Renal pelvis (tissue), 4 donors: ENCODE measurements around the gene LILRA1. TPM values are rescaled to one million over a fixed set of nuclear protein-coding genes. Genes with fewer than 3 reads are reported as not detected.
"Not testable (repeated sequence)": the region's sequence is repeated elsewhere in the genome, so short reads cannot be mapped to it uniquely, and the experiment has no call there.

Experiments
- DNase-seq: peaks from one replicate; pipeline ENCODE4 v3.0.0-alpha.2; 2013
- polyA plus RNA-seq, 3 donors: library from polyadenylated mRNA; unstranded; fragments of 120-200 nt; gene quantifications; one replicate each; pipeline ENCODE4 v1.2.1, GENCODE V29; 2013; ENCODE audit not compliant: insufficient read length in 3 of 3

The LILRA1 gene
- polyA plus RNA-seq, 3 donors = 0.43 to 0.53 (median 0.53) TPM

DNA sequence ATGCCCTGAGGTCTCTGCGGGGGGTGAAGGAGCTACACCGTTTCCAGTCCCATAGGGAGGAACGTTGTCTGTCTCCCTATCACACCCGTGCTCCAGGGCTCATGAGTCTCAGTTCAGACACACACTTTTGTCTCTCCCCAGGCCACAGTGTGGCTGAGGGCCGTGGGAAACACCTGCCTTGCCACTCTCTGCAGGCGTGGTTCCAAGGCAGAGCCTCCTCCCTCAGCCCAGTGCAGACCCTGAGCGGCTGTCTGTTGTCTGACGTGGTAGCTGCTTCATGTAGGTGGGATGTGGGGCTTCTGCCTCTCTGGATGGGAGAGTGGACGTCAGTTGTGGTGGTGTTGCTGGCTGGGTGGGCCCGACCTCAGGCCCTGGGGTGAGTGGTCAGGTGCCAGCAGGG, 30.8 kb downstream of the LILRA1 start:
- not testable (repeated sequence) for DNase-seq

DNA sequence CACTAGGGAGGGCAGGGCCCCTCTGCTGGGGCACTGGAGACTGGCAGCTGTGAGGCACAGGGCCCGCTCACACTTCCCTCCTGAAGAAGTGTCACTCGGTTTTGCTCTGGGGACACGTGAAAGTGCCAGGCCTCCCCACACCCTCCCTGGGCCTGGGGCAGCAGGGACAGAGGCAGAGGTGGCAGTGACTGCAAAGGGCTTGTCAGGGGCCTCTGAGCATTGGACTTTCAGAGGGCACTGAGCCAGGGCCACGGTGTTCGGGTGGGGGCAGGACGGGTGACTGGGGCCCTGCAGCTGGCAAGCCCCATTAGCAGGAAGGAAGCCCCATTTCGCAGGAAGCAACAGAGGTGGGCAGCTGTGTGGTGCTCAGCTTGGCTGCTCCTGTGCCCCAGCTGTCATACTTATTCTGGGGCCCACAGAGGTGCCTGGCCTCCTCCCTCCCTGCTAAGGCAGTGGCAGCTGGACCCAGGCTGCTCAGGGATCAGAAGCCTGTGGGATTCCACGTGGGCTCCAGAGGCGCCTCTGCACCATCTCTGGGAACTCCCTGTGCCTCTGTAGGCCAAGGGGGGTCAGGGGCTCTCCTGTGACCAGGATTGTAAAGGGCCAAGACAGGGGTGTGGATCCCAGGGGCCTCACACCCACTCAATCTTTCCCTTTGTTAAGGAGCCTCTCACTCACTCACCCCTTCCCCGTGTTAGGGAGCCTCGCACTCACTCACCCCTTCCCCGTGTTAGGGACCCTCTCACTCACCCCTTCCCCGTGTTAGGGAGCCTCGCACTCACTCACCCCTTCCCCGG, 31.7 kb downstream of the LILRA1 start:
- not testable (repeated sequence) for DNase-seq

DNA sequence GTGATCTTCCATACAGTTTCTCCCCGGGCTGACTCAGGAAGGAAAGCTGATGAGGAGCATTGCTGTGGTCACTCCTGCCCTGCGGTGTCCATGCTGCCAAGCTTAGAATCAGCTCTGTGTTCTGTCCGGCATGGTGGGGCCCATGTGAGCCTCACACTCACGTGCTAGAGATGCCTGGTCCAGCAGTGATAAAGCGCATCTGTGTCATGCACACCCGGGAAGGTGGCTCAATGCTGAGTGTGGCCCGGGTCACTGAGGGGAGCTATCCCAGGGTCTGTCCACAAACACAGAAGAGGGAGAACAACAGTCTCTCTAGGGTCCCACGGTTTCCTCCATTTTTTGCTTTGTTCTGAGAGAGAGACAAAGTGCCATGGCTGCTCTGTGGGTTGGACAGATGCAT, 33.3 kb downstream of the LILRA1 start:
- no peak for DNase-seq

DNA sequence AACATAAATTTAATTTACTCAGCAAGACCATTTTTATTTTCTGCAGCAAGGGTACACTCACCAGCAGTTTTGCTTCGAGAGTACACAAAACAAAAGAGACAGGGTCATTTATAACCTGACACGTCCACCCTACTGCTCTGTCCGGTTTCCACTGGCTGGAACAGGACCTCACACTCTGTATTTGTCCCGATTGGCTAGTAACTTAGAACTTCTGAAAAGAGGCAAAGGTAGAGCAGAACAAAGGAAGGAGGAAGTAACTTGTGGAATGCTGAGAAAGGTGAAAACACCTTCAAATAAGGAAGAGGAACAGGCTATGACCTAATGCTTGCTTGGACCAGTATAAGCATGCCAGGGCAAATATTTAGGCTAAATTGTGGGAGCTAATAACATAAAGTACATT, 34.5 kb downstream of the LILRA1 start:
- DNase-seq = not testable (repeated sequence)

DNA sequence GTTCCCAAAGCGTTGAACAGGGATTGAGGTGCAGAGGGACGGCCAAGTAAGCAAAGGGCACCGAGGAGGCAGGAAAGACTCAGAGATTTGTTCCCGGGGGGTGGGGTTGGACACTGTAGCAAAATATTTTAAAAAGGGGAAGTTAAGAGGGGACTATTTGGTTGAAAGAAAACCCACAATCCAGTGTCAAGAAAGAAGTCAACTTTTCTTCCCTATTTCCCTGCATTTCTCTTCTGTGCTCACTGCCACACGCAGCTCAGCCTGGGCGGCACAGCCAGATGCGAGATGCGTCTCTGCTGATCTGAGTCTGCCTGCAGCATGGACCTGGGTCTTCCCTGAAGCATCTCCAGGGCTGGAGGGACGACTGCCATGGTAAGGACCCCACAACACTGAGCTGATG, 36.8 kb downstream of the LILRA1 start, which contains the start of gene LILRB1:
Gene LILRB1, plus strand, starts transcription at position 223 of the 400 bp plus-strand sequence. CDS start 590 bp downstream, outside the sequence.
- DNase-seq = not testable (repeated sequence)

GRCh38 chr19:54630782-54631181, 37.4 kb downstream of the LILRA1 start:
- no peak for DNase-seq

GRCh38 chr19:54631489-54632337, 38.3 kb downstream of the LILRA1 start:
- DNase-seq = not testable (repeated sequence)

DNA sequence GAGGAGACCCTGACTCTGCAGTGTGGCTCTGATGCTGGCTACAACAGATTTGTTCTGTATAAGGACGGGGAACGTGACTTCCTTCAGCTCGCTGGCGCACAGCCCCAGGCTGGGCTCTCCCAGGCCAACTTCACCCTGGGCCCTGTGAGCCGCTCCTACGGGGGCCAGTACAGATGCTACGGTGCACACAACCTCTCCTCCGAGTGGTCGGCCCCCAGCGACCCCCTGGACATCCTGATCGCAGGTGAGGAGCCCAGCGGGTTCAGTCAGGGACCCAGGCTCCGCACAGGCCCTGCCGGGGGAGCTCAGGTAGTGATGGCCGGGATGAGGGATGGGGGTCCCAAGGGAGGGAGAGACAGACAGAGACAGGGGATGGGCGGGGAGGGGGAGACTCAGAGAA, 39.1 kb downstream of the LILRA1 start:
- DNase-seq = not testable (repeated sequence)

- no peak for DNase-seq
Observed at GRCh38 chr19:54633401-54633800, 40.0 kb downstream of the LILRA1 start.

DNA sequence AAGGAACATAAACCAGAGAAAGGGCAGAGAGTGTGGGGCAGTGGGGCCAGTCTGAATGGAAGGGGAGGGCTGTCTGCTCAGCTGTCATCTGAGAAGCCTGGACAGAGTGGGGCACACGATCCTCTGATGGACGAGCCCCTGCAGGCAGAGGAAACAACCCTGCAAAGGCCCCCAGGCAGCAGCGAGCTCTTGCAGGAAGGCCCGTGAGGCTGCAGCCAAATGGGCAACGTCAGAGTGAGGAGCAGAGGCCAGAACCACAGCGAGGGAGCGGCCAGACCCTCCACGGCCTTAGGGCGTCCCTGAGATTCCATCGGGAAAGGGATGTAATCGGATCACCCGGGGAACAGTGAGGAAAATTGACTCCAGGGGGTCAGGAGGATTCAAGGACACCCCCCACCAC, 42.6 kb downstream of the LILRA1 start:
- peak; percentile 3 for DNase-seq

GRCh38 chr19:54638683-54639082, 45.3 kb downstream of the LILRA1 start:
- no peak for DNase-seq

- DNase-seq = not testable (repeated sequence)
Observed at GRCh38 chr19:54642953-54643352, 49.5 kb downstream of the LILRA1 start.

DNA sequence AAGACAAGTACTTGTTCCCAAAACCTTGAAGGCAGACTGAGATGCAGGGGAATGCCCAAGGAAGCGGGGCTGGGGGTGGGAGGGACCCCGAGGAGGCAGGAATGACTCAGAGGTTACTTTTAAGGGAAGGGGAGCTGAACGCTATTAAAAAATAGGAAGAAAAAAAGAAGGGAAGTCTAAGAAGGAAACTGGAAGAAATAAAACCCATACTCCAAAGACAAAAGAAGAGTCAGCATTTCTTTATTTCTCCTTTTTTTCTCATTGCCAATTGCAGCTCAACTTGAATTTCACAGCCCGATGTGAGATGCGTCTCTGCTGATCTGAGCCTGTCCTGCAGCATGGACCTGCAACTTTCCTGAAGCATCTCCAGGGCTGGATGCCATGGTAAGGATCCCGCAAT, 50.2 kb downstream of the LILRA1 start:
- DNase-seq = not testable (repeated sequence)

DNA sequence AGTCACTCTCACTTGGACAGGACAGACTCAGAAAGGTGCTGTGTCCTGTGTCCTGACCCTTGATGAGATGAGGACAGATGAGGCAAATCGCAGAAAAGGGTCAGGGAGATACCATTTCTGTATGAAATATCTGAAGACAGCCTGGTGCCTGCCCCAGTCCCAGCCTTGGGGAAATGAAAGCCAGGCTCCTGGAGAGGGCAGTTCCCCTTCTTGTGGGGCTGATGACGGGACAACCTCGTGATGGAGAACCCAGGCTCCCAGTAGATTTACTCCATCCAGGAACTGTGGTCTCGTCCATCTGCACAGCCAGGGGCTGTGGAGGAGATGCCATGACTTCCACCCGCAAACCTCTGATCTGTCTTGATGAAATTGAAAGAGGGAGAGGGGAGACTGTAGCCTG, 50.6 kb downstream of the LILRA1 start:
- DNase-seq = no peak

DNA sequence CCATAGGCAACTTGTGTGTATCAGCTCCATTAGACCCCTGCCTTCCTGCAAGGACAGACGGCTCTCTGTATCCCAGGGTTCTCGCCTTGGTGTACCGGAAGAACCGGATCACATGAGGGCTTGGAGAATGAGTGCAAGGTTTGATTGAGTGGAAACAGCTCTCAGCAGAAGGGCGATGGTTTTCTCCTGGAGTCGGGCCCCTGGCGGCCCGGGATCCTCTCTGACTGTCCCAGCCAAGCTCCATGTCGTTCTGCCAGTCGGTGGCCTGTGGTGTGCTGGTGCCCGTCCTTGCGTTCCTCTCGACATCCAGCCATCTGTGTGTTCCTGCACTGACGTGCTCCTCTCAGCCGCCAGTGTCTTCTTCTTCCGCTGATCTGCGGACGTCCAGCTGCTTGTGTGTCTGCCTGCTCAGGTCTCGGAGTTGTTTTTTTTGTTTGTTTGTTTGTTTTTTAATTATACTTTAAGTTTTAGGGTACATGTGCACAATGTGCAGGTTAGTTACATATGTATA, 53.0 kb downstream of the LILRA1 start:
- no peak for DNase-seq

- DNase-seq = no peak
Observed at GRCh38 chr19:54648129-54648528, 54.7 kb downstream of the LILRA1 start.

DNA sequence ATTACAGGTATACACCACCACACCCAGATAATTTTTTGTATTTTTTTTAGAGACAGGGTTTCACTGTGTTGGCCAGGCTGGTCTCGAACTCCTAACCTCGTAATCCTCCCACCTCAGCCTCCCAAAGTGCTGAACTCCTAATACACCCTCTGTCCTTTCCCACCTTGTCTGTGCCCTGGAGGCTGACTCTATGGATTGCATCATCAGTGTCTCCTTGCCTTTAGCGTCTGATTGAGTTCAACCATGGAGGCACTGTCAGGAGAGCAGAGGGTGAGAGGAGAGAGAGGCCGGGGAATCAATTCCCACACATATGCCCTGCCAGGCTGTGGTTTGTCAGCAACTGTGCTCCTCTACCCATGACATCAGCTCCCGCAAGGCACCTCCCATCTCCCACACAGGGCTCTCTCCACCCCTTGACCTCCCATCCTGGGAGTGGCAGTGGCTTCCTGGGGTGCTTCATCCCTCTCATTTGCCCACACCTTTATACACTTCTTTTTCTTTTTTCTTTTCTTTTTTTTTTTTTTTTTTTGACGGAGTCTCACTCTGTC, 56.8 kb downstream of the LILRA1 start:
- DNase-seq = no peak

Other genes starting within 250 kb of the LILRA1 start
- gene LAIR1, start 228.7 kb upstream of the LILRA1 start, polyA plus RNA-seq = 1 to 10 TPM; 3.6 to 7.3 (median 4.3) TPM
- 10 to 100 TPM; 11.5 to 14.4 (median 14.1) TPM for gene TTYH1, start 178.2 kb upstream of the LILRA1 start, polyA plus RNA-seq
- gene LENG8, start 144.4 kb upstream of the LILRA1 start, polyA plus RNA-seq = 100 to 1,000 TPM; 156 to 228 (median 218) TPM
- 1 to 10 TPM; 1.9 to 2.4 (median 2.2) TPM for gene LENG9, start 129.9 kb upstream of the LILRA1 start, polyA plus RNA-seq
- 10 to 100 TPM; 27.1 to 46.5 (median 40.9) TPM for gene CDC42EP5, start 120.3 kb upstream of the LILRA1 start, polyA plus RNA-seq
- gene LAIR2, start 90.8 kb upstream of the LILRA1 start, polyA plus RNA-seq = under 1 TPM in 1 of 3 donors, not detected in 2; 0.56 TPM
- gene LILRA2, start 19.8 kb upstream of the LILRA1 start, polyA plus RNA-seq = 1 to 10 TPM in 1 of 3 donors, under 1 TPM in 2; 0.58 to 1.1 (median 0.73) TPM
- gene LILRB1, start 36.9 kb downstream of the LILRA1 start, polyA plus RNA-seq = 1 to 10 TPM in 2 of 3 donors, under 1 TPM in 1; 0.91 to 1.4 (median 1.3) TPM
- 1 to 10 TPM; 1.1 to 1.3 (median 1.2) TPM for gene LILRB4, start 69.4 kb downstream of the LILRA1 start, polyA plus RNA-seq
- gene KIR3DL3, start 130.8 kb downstream of the LILRA1 start, polyA plus RNA-seq = not detected
- gene KIR2DL3, start 144.9 kb downstream of the LILRA1 start, polyA plus RNA-seq = not detected
- under 1 TPM in 1 of 3 donors, not detected in 2; 0.29 TPM for gene KIR2DL1, start 176.2 kb downstream of the LILRA1 start, polyA plus RNA-seq
- not detected for gene KIR2DL4, start 210.0 kb downstream of the LILRA1 start, polyA plus RNA-seq
- not detected for gene KIR3DL1, start 222.8 kb downstream of the LILRA1 start, polyA plus RNA-seq
- not detected for gene KIR2DS4, start 239.0 kb downstream of the LILRA1 start, polyA plus RNA-seq